Measurements from ENCODE around the gene TEX29.

DNA sequence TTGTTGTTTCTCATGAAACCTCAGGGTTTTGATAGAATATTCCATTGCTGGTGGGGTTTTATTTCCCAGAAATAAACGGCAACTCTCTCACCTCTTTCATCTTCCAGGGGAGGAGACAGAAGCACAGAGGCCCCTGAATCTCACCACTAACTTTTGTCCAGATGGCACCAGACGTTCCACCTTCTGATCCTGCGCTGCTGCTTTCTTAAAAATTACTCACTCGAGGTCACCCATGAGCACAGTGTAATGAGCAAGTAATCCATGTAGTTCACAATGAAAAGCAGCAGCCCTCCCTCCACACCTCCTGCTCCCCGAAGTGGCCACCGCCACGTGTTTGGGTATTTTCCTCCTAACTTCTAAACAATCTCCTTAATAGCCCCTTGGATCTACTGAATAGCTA lies 51.3 kb downstream of the TEX29 start:
- TF ChIP-seq POLR2A (IDR thresholded peaks at IDR 0.05), result no peak
- TF ChIP-seq, protein P1, sequence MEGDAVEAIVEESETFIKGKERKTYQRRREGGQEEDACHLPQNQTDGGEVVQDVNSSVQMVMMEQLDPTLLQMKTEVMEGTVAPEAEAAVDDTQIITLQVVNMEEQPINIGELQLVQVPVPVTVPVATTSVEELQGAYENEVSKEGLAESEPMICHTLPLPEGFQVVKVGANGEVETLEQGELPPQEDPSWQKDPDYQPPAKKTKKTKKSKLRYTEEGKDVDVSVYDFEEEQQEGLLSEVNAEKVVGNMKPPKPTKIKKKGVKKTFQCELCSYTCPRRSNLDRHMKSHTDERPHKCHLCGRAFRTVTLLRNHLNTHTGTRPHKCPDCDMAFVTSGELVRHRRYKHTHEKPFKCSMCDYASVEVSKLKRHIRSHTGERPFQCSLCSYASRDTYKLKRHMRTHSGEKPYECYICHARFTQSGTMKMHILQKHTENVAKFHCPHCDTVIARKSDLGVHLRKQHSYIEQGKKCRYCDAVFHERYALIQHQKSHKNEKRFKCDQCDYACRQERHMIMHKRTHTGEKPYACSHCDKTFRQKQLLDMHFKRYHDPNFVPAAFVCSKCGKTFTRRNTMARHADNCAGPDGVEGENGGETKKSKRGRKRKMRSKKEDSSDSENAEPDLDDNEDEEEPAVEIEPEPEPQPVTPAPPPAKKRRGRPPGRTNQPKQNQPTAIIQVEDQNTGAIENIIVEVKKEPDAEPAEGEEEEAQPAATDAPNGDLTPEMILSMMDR (IDR thresholded peaks at IDR 0.05), result no peak
